Panc1 (cell line): ENCODE results near the gene NUP210.

ENCODE experiments used
- POLR2AphosphoS5 ChIP-seq: IDR thresholded peaks from 2 replicates; pipeline ENCODE4 v1.6.1; 2012; ENCODE audit warnings: mild to moderate bottlenecking, low read depth, low read length, moderate library complexity
- REST ChIP-seq, 2 experiments: IDR thresholded peaks; 2 replicates each; pipeline ENCODE4 v1.6.1; 2011 to 2012; ENCODE audit warnings: low read depth in 2 of 2, control low read depth in 1 of 2, low read length in 1 of 2, mild to moderate bottlenecking in 1 of 2, moderate library complexity in 1 of 2; ENCODE audit not compliant: insufficient read depth in 1 of 2
- TCF7L2 ChIP-seq: IDR thresholded peaks from 2 replicates; pipeline ENCODE4 v1.6.1; 2011; ENCODE audit warnings: mild to moderate bottlenecking, low read depth, low read length, inconsistent platforms
- TF ChIP-seq, protein P1 (sequence below): fragments of 450-650 bp; IDR thresholded peaks from 2 replicates; pipeline ENCODE4 v1.5.1; 2017; ENCODE audit warnings: mild to moderate bottlenecking

- TF ChIP-seq, protein P1, sequence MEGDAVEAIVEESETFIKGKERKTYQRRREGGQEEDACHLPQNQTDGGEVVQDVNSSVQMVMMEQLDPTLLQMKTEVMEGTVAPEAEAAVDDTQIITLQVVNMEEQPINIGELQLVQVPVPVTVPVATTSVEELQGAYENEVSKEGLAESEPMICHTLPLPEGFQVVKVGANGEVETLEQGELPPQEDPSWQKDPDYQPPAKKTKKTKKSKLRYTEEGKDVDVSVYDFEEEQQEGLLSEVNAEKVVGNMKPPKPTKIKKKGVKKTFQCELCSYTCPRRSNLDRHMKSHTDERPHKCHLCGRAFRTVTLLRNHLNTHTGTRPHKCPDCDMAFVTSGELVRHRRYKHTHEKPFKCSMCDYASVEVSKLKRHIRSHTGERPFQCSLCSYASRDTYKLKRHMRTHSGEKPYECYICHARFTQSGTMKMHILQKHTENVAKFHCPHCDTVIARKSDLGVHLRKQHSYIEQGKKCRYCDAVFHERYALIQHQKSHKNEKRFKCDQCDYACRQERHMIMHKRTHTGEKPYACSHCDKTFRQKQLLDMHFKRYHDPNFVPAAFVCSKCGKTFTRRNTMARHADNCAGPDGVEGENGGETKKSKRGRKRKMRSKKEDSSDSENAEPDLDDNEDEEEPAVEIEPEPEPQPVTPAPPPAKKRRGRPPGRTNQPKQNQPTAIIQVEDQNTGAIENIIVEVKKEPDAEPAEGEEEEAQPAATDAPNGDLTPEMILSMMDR: no peak
- TF ChIP-seq TCF7L2 (no peak), REST (IDR thresholded peaks at IDR 0.05; ENCODE audit: insufficient read depth in 1 of 2, low read depth in 2 of 2, low read length in 1 of 2) (no peak), POLR2AphosphoS5 (no peak)
Observed at GRCh38 chr3:13415236-13415986, 4.7 kb downstream of the NUP210 start.
